CD14-positive monocyte (primary cell): Measurements from ENCODE around the gene SOBP. TPM values are rescaled to one million over a fixed set of nuclear protein-coding genes. Genes with fewer than 3 reads are reported as not detected.

Experiments
- DNase-seq, 3 donors: peaks; one replicate each; pipeline ENCODE4 v3.0.0-alpha.2; 2011 to 2022
- H2AFZ ChIP-seq: 2 replicates; pipeline ENCODE4 v1.6.0; 2012; ENCODE audit warnings: mild to moderate bottlenecking, low read depth, low read length, inconsistent platforms; ENCODE audit not compliant: insufficient read depth, poor library complexity, severe bottlenecking
- H3K27ac ChIP-seq, 2 donors: 1 replicate in 1 of 2; 2 replicates in 1 of 2; pipeline ENCODE4 v1.5.1; 2012 to 2013; ENCODE audit warnings: low read length in 2 of 2, control low read depth in 1 of 2, inconsistent platforms in 1 of 2, low read depth in 1 of 2, mild to moderate bottlenecking in 1 of 2
- H3K27me3 ChIP-seq, 2 donors: one replicate each; pipeline versions ENCODE4 v1.6.0 to v1.6.1; 2011 to 2013; ENCODE audit warnings: low read length in 2 of 2; ENCODE audit not compliant: control insufficient read depth in 2 of 2, insufficient read depth in 2 of 2
- H3K36me3 ChIP-seq, 2 donors: replicated peaks in 1 of 2; 1 replicate in 1 of 2; 2 replicates in 1 of 2; pipeline versions ENCODE4 v1.5.1 to v1.6.1; 2012 to 2013; ENCODE audit warnings: low read length in 2 of 2, control low read depth in 1 of 2, inconsistent platforms in 1 of 2, mild to moderate bottlenecking in 1 of 2; ENCODE audit not compliant: insufficient read depth in 2 of 2, control insufficient read depth in 1 of 2
- H3K4me1 ChIP-seq, 2 donors: 1 replicate in 1 of 2; 2 replicates in 1 of 2; pipeline versions ENCODE4 v1.5.1 to v1.6.1; 2012 to 2013; ENCODE audit warnings: low read length in 2 of 2, control low read depth in 1 of 2, inconsistent platforms in 1 of 2, mild to moderate bottlenecking in 1 of 2, moderate library complexity in 1 of 2; ENCODE audit not compliant: insufficient read depth in 2 of 2, control insufficient read depth in 1 of 2
- H3K4me2 ChIP-seq: replicated peaks from 2 replicates; pipeline ENCODE3; 2012; ENCODE audit warnings: low read length, moderate library complexity, mild to moderate bottlenecking; ENCODE audit not compliant: poor library complexity, severe bottlenecking; ENCODE audit errors: extremely low read depth
- H3K4me3 ChIP-seq, 3 experiments: fragments of 200-600 bp in 1 of 3; sonication (generic) in 1 of 3; replicated peaks in 1 of 3; 1 replicate in 2 of 3; 2 replicates in 1 of 3; pipeline ENCODE4 v1.5.1; 2011 to 2013; ENCODE audit warnings: low read length in 3 of 3, mild to moderate bottlenecking in 3 of 3, control low read depth in 2 of 3, low read depth in 2 of 3, inconsistent platforms in 1 of 3, moderate library complexity in 1 of 3
- H3K79me2 ChIP-seq: 2 replicates; pipeline ENCODE4 v1.6.0; 2012; ENCODE audit warnings: mild to moderate bottlenecking, control low read depth, inconsistent platforms, low read length, moderate library complexity; ENCODE audit not compliant: insufficient read depth
- H3K9ac ChIP-seq: 2 replicates; pipeline ENCODE4 v1.6.0; 2017; ENCODE audit warnings: low read length, mild to moderate bottlenecking; ENCODE audit not compliant: insufficient read depth, poor library complexity, severe bottlenecking
- H3K9me3 ChIP-seq, 2 donors: replicated peaks in 1 of 2; 1 replicate in 1 of 2; 2 replicates in 1 of 2; pipeline versions ENCODE4 v1.5.1 to v1.6.1; 2012 to 2013; ENCODE audit warnings: low read length in 2 of 2, control low read depth in 1 of 2; ENCODE audit not compliant: control insufficient read depth in 1 of 2, insufficient read depth in 1 of 2
- H4K20me1 ChIP-seq: 2 replicates; pipeline ENCODE4 v1.6.0; 2012; ENCODE audit warnings: mild to moderate bottlenecking, low read length, control low read depth, moderate library complexity; ENCODE audit not compliant: insufficient read depth
- H3K27ac Mint-ChIP-seq, 7 donors: one replicate each; pipeline ENCODE4 v1.8.0; 2020; ENCODE audit warnings: mild to moderate bottlenecking in 7 of 7, mixed read lengths in 7 of 7, moderate library complexity in 6 of 7, inconsistent platforms in 2 of 7
- H3K27me3 Mint-ChIP-seq, 3 donors: one replicate each; pipeline ENCODE4 v1.8.0; 2021 to 2022; ENCODE audit warnings: low read depth in 3 of 3, mild to moderate bottlenecking in 3 of 3, mixed read lengths in 3 of 3, moderate library complexity in 3 of 3, inconsistent platforms in 1 of 3
- H3K36me3 Mint-ChIP-seq, 2 donors: one replicate each; pipeline ENCODE4 v1.8.0; 2020; ENCODE audit warnings: mixed read lengths in 2 of 2, inconsistent platforms in 1 of 2, mild to moderate bottlenecking in 1 of 2
- H3K4me1 Mint-ChIP-seq: one replicate; pipeline ENCODE4 v1.8.0; 2020; ENCODE audit warnings: mild to moderate bottlenecking, mixed read lengths
- H3K4me3 Mint-ChIP-seq, 2 donors: one replicate each; pipeline ENCODE4 v1.8.0; 2020; ENCODE audit warnings: mild to moderate bottlenecking in 2 of 2, mixed read lengths in 2 of 2, moderate library complexity in 1 of 2
- H3K9me3 Mint-ChIP-seq, 7 donors: one replicate each; pipeline ENCODE4 v1.8.0; 2020 to 2022; ENCODE audit warnings: mixed read lengths in 7 of 7, mild to moderate bottlenecking in 6 of 7, moderate library complexity in 6 of 7, inconsistent platforms in 2 of 7
- WGBS: methylation state at CpG from one replicate; pipeline ENCODE4 v1.1.5; 2013; ENCODE audit warnings: missing lambda C conversion rate; ENCODE audit not compliant: insufficient coverage; 5-methylcytosine and 5-hydroxymethylcytosine counted together
- intact Hi-C, 2 donors: fragments of 100-400 bp; cut with micrococcal nuclease; formaldehyde crosslinking; loops; one replicate each; pipeline versions ENCODE4 v1.15.0 to v1.15.1; 2023
- polyA plus RNA-seq, 3 donors: library from polyadenylated mRNA; depleted of rRNA in 1 of 3; unstranded in 2 of 3; stranded (reverse) in 1 of 3; fragments of 300-500 nt in 2 of 3; fragments of >200 nt in 1 of 3; fragmentation: Illumina TruSeq in 2 of 3; gene quantifications; 1 replicate in 2 of 3; 2 replicates in 1 of 3; pipeline ENCODE4 v1.2.3, GENCODE V29; 2012 to 2021
- TF ChIP-seq, protein P1 (sequence below): fragments of 200-600 bp; IDR thresholded peaks from one replicate; pipeline ENCODE4 v1.8.0; 2022; ENCODE audit warnings: antibody characterized with exemption, mild to moderate bottlenecking

SOBP gene
- polyA plus RNA-seq, 3 donors, result not detected

- no peak overlapping the region for H3K4me2 ChIP-seq
Observed at GRCh38 chr6:107616775-107617174, 126.9 kb downstream of the SOBP start.

GRCh38 chr6:107617341-107617932, 127.5 kb downstream of the SOBP start:
- H3K79me2 ChIP-seq, result no peaks in the 10 kb centered on the region
- TF ChIP-seq, protein P1, sequence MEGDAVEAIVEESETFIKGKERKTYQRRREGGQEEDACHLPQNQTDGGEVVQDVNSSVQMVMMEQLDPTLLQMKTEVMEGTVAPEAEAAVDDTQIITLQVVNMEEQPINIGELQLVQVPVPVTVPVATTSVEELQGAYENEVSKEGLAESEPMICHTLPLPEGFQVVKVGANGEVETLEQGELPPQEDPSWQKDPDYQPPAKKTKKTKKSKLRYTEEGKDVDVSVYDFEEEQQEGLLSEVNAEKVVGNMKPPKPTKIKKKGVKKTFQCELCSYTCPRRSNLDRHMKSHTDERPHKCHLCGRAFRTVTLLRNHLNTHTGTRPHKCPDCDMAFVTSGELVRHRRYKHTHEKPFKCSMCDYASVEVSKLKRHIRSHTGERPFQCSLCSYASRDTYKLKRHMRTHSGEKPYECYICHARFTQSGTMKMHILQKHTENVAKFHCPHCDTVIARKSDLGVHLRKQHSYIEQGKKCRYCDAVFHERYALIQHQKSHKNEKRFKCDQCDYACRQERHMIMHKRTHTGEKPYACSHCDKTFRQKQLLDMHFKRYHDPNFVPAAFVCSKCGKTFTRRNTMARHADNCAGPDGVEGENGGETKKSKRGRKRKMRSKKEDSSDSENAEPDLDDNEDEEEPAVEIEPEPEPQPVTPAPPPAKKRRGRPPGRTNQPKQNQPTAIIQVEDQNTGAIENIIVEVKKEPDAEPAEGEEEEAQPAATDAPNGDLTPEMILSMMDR, result no peak
- peaks cover 0 to 5% of the 10 kb centered on the region in 2 donors for H3K27me3 ChIP-seq
- no peaks in the 10 kb centered on the region for H3K36me3 Mint-ChIP-seq
- DNase-seq, result no peak
- H3K27ac Mint-ChIP-seq, result no peak overlapping the region
- WGBS, result 83% methylated on average over 1 of the region's 6 CpGs
- no peaks in the 10 kb centered on the region for H3K9me3 ChIP-seq
- H3K36me3 ChIP-seq, result no peaks in the 10 kb centered on the region
- no peak overlapping the region for H3K9ac ChIP-seq
- no peak overlapping the region for H3K4me3 ChIP-seq
- no peaks in the 10 kb centered on the region for H3K4me1 ChIP-seq
- H3K4me1 Mint-ChIP-seq, result no peaks in the 10 kb centered on the region
- H3K4me3 Mint-ChIP-seq, result no peak overlapping the region
- no peaks in the 10 kb centered on the region for H4K20me1 ChIP-seq
- no peak overlapping the region for H2AFZ ChIP-seq
- intact Hi-C loops, result no loop called here
- H3K27ac ChIP-seq, result no peak overlapping the region
- peaks cover 0 to 2% (median 0%) of the 10 kb centered on the region in 7 donors for H3K9me3 Mint-ChIP-seq
- H3K4me2 ChIP-seq, result no peak overlapping the region
- peaks cover 12 to 22% (median 18%) of the 10 kb centered on the region in 3 donors for H3K27me3 Mint-ChIP-seq

More at GRCh38 chr6:107616775-107617174, 126.9 kb downstream of the SOBP start:
- no peaks in the 10 kb centered on the region for H3K4me1 ChIP-seq
- WGBS, result 92% methylated on average over 4 of the region's 9 CpGs
- DNase-seq, result no peak
- H3K27me3 ChIP-seq, result peaks cover 0 to 5% of the 10 kb centered on the region in 2 donors
- H3K36me3 Mint-ChIP-seq, result no peaks in the 10 kb centered on the region
- no peaks in the 10 kb centered on the region for H3K4me1 Mint-ChIP-seq
- H3K27ac ChIP-seq, result no peak overlapping the region
- no peak overlapping the region for H3K4me3 ChIP-seq
- peaks cover 12 to 22% (median 15%) of the 10 kb centered on the region in 3 donors for H3K27me3 Mint-ChIP-seq
- H2AFZ ChIP-seq, result no peak overlapping the region
- H3K9ac ChIP-seq, result no peak overlapping the region
- intact Hi-C loops, result no loop called here
- H3K36me3 ChIP-seq, result no peaks in the 10 kb centered on the region
- no peak overlapping the region for H3K27ac Mint-ChIP-seq
- no peaks in the 10 kb centered on the region for H3K79me2 ChIP-seq
- no peaks in the 10 kb centered on the region for H4K20me1 ChIP-seq
- TF ChIP-seq, protein P1, result no peak
- H3K9me3 ChIP-seq, result no peaks in the 10 kb centered on the region
- peaks cover 0 to 2% (median 0%) of the 10 kb centered on the region in 7 donors for H3K9me3 Mint-ChIP-seq
- H3K4me3 Mint-ChIP-seq, result no peak overlapping the region
